ENCODE measurements around the gene TMPRSS13. TPM values are rescaled to one million over a fixed set of nuclear protein-coding genes. Genes with fewer than 3 reads are reported as not detected.

TMPRSS13 gene
- total RNA-seq, 1 donor from 2014 or later: not detected

Other genes starting within 250 kb of the TMPRSS13 start
- gene DSCAML1, start 132.2 kb downstream of the TMPRSS13 start, total RNA-seq: 0.52 TPM
- gene FXYD2, start 104.7 kb downstream of the TMPRSS13 start, total RNA-seq: 1.0 TPM
- 23.5 TPM for gene FXYD6, start 52.7 kb downstream of the TMPRSS13 start, total RNA-seq
- 8.9 TPM for gene IL10RA, start 57.0 kb upstream of the TMPRSS13 start, total RNA-seq
- not detected for gene TMPRSS4, start 147.7 kb upstream of the TMPRSS13 start, total RNA-seq
- gene SMIM35, start 157.6 kb upstream of the TMPRSS13 start, total RNA-seq: not detected
- gene SCN4B, start 223.4 kb upstream of the TMPRSS13 start, total RNA-seq: 2.1 TPM
- gene SCN2B, start 247.2 kb upstream of the TMPRSS13 start, total RNA-seq: 2.1 TPM

Measured in skeletal muscle tissue (tissue), 1 donor.